ENCODE data around the gene EFEMP2. TPM values are rescaled to one million over a fixed set of nuclear protein-coding genes. Genes with fewer than 3 reads are reported as not detected.
A peak's percentile ranks its signal among the peaks of the same experiment; 100 is the strongest.
"Not testable (repeated sequence)": the region's sequence is repeated elsewhere in the genome, so short reads cannot be mapped to it uniquely, and the experiment has no call there.

The EFEMP2 gene
- total RNA-seq, 1 experiment from 2014 or later: 2.8 TPM

- no peak for DNase-seq (ENCODE audit: extremely low read depth, low read depth)
Observed at GRCh38 chr11:65900899-65901180, 28.2 kb upstream of the EFEMP2 start.

GRCh38 chr11:65900125-65900898, 27.7 kb upstream of the EFEMP2 start, which contains the start of gene FOSL1:
Gene FOSL1 (minus strand): TSS chr11:65900388. CDS start chr11:65900339, 49 bp downstream.
- peak; percentile 90 for DNase-seq (ENCODE audit: extremely low read depth, low read depth)

GRCh38 chr11:65899356-65900124, 26.9 kb upstream of the EFEMP2 start:
- DNase-seq (ENCODE audit: extremely low read depth, low read depth): peak; percentile 70

GRCh38 chr11:65898656-65899355, 26.2 kb upstream of the EFEMP2 start:
- no peak for DNase-seq (ENCODE audit: extremely low read depth, low read depth)

GRCh38 chr11:65897020-65897471, 24.4 kb upstream of the EFEMP2 start:
- no peak for DNase-seq (ENCODE audit: extremely low read depth, low read depth)

- no peak for DNase-seq (ENCODE audit: extremely low read depth, low read depth)
Observed at GRCh38 chr11:65896034-65896999, 23.7 kb upstream of the EFEMP2 start.

- DNase-seq (ENCODE audit: extremely low read depth, low read depth): no peak
Observed at GRCh38 chr11:65895482-65895981, 22.9 kb upstream of the EFEMP2 start.

GRCh38 chr11:65894034-65894591, 21.5 kb upstream of the EFEMP2 start:
- no peak for DNase-seq (ENCODE audit: extremely low read depth, low read depth)

- no peak for DNase-seq (ENCODE audit: extremely low read depth, low read depth)
Observed at GRCh38 chr11:65892661-65893317, 20.2 kb upstream of the EFEMP2 start.

- not testable (repeated sequence) for DNase-seq (ENCODE audit: extremely low read depth, low read depth)
Observed at GRCh38 chr11:65892137-65892540, 19.5 kb upstream of the EFEMP2 start.

GRCh38 chr11:65891219-65892136, 18.9 kb upstream of the EFEMP2 start:
- DNase-seq (ENCODE audit: extremely low read depth, low read depth): peak; percentile 48

GRCh38 chr11:65890324-65891218, 18.0 kb upstream of the EFEMP2 start, which contains the start of gene CCDC85B:
Gene CCDC85B (plus strand): TSS chr11:65890673. CDS start chr11:65890784, 111 bp downstream.
- peak; percentile 86 for DNase-seq (ENCODE audit: extremely low read depth, low read depth)

GRCh38 chr11:65888163-65888814, 15.7 kb upstream of the EFEMP2 start, which contains the start of gene FIBP:
Gene FIBP (minus strand): TSS chr11:65888471. CDS start chr11:65888418, 53 bp downstream.
- DNase-seq (ENCODE audit: extremely low read depth, low read depth): peak; percentile 93

GRCh38 chr11:65887723-65888162, 15.1 kb upstream of the EFEMP2 start:
- no peak for DNase-seq (ENCODE audit: extremely low read depth, low read depth)

GRCh38 chr11:65886826-65887722, 14.5 kb upstream of the EFEMP2 start:
- DNase-seq (ENCODE audit: extremely low read depth, low read depth): no peak
